DOHH2 (cell line): ENCODE measurements around the gene CFAP58.

Source experiments
- EZH2phosphoT487 ChIP-seq: fragments of 200-600 bp; sonication (generic); IDR thresholded peaks from 2 replicates; pipeline ENCODE4 v1.6.1; 2017; ENCODE audit warnings: borderline replicate concordance, mild to moderate bottlenecking, antibody characterized with exemption, low read length, moderate library complexity, mixed read lengths
- TF ChIP-seq, protein P1 (sequence below): fragments of 200-600 bp; sonication (generic); IDR thresholded peaks from one replicate; pipeline ENCODE4 v1.5.1; 2014; ENCODE audit warnings: antibody characterized with exemption, mild to moderate bottlenecking, low read depth, low read length; ENCODE audit not compliant: poor library complexity, severe bottlenecking

DNA sequence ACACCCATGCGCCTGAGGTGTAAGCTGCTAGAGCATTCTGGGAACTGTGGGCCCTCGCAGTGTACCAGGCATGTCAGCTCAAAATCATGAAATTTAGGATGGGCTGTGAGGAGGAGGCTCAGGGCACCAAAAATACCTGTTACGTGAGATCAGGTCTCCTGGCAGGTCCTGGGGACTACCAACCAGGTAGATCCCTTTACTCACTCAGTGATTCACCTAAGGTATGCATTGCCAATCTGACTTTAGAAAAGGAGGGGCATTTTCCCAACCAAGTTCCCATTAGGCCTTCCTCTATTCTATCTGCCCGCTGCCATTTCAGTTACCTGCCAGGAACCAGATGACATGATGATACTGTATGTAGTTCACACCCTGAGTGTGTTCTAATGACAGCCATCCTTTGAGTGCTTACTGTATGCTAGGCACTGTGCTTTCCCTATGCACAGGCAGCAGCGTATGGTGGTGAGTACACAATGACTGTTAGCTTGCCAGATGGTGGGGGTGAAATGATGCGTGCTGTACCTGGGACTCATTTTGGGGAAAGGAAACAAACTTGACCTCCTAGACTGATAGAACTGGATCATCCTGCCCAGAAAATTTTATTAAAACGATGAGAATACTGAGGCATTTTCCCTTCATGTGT, 62.0 kb downstream of the CFAP58 start:
- TF ChIP-seq, protein P1, sequence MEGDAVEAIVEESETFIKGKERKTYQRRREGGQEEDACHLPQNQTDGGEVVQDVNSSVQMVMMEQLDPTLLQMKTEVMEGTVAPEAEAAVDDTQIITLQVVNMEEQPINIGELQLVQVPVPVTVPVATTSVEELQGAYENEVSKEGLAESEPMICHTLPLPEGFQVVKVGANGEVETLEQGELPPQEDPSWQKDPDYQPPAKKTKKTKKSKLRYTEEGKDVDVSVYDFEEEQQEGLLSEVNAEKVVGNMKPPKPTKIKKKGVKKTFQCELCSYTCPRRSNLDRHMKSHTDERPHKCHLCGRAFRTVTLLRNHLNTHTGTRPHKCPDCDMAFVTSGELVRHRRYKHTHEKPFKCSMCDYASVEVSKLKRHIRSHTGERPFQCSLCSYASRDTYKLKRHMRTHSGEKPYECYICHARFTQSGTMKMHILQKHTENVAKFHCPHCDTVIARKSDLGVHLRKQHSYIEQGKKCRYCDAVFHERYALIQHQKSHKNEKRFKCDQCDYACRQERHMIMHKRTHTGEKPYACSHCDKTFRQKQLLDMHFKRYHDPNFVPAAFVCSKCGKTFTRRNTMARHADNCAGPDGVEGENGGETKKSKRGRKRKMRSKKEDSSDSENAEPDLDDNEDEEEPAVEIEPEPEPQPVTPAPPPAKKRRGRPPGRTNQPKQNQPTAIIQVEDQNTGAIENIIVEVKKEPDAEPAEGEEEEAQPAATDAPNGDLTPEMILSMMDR, result no peak
- no peak for TF ChIP-seq EZH2phosphoT487
